Left ventricle myocardium inferior (tissue), 1 donor: Measurements from ENCODE around the gene DST. TPM values are rescaled to one million over a fixed set of nuclear protein-coding genes. Genes with fewer than 3 reads are reported as not detected.
"Not testable (repeated sequence)": the region's sequence is repeated elsewhere in the genome, so short reads cannot be mapped to it uniquely, and the experiment has no call there.

Source experiments
- DNase-seq: peaks from one replicate; pipeline ENCODE4 v3.0.0-alpha.2; 2020
- H3K27ac ChIP-seq: fragments of 200-600 bp; replicated peaks from 2 replicates; pipeline ENCODE4 v1.8.0; 2021
- H3K27me3 ChIP-seq: fragments of 200-600 bp; 2 replicates; pipeline ENCODE4 v1.8.0; 2021; ENCODE audit warnings: low read depth
- H3K36me3 ChIP-seq: fragments of 200-600 bp; 2 replicates; pipeline ENCODE4 v1.8.0; 2021
- H3K4me1 ChIP-seq: fragments of 200-600 bp; 2 replicates; pipeline ENCODE4 v1.8.0; 2021
- H3K4me3 ChIP-seq: fragments of 200-600 bp; 2 replicates; pipeline ENCODE4 v1.8.0; 2021; ENCODE audit warnings: mild to moderate bottlenecking, moderate library complexity
- H3K9me3 ChIP-seq: fragments of 200-600 bp; replicated peaks from 2 replicates; pipeline ENCODE4 v1.8.0; 2021
- intact Hi-C: fragments of 100-400 bp; cut with micrococcal nuclease; formaldehyde crosslinking; loops from one replicate; pipeline ENCODE4 v1.11.0; 2022
- total RNA-seq: library from RNA; stranded (reverse); fragmentation: NEBNext Ultra II Directional; extraction: Animal tissue kit (Norgen Biotek cat#: 25700); gene quantifications from one replicate; pipeline ENCODE4 v1.2.1, GENCODE V29; 2021
- TF ChIP-seq, protein P1 (sequence below): fragments of 200-600 bp; IDR thresholded peaks from 2 replicates; pipeline ENCODE4 v1.8.0; 2021; ENCODE audit warnings: antibody characterized with exemption, mild to moderate bottlenecking, borderline replicate concordance
- donor health status: DM: no; HTN: yes; CAD: no; lungs with severe emphysema.

DST gene
- total RNA-seq, 1 donor from 2014 or later: 331 TPM

DNA sequence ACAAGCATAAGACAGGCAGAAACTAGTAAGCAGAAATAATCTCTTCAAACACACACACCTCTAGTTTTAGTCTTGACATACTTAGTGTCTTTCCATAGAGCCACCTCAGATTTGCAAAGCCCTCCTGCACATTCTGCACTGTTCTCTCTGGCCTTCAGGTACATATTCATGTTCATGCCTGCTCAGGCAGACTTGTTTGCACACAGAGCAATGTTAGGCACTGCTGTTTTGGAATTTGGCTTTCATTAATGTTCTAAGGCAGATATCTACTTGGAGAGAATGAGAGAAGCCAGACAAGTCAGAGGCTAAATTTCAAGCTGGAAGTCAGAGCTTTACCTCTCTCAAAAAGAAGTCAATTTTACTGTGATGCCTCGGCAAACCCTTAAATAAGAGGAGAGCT lies 21.3 kb upstream of the DST start:
- intact Hi-C loops: no loop called here
- no peak for DNase-seq
- Histone ChIP-seq H3K27me3 (no peaks in the 10 kb centered on the region), H3K36me3 (peaks cover 3% of the 10 kb centered on the region), H3K4me1 (peaks cover 68% of the 10 kb centered on the region), H3K27ac (peak overlapping the region; percentile 64), H3K9me3 (no peaks in the 10 kb centered on the region), H3K4me3 (no peak overlapping the region)
- TF ChIP-seq, protein P1, sequence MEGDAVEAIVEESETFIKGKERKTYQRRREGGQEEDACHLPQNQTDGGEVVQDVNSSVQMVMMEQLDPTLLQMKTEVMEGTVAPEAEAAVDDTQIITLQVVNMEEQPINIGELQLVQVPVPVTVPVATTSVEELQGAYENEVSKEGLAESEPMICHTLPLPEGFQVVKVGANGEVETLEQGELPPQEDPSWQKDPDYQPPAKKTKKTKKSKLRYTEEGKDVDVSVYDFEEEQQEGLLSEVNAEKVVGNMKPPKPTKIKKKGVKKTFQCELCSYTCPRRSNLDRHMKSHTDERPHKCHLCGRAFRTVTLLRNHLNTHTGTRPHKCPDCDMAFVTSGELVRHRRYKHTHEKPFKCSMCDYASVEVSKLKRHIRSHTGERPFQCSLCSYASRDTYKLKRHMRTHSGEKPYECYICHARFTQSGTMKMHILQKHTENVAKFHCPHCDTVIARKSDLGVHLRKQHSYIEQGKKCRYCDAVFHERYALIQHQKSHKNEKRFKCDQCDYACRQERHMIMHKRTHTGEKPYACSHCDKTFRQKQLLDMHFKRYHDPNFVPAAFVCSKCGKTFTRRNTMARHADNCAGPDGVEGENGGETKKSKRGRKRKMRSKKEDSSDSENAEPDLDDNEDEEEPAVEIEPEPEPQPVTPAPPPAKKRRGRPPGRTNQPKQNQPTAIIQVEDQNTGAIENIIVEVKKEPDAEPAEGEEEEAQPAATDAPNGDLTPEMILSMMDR: no peak

DNA sequence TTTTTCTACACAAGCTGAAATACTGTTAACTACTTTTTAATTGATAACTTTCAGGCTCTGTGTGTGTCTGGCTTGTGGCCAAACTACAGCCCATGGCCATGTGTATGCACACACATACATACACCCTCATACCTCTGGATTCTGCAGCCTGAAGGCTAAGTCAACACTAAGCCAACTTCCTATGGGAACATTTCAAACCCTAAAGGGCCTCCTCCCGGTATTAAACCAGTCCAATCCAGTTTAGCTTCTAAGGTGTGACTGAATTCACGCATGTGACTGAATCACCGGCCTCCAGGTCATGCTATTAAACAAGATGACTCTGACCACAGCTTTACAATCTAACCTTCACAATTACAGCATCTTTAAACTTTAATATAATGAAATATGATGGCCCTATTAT lies 20.7 kb upstream of the DST start:
- Histone ChIP-seq H3K27ac (peak overlapping the region; percentile 64), H3K9me3 (no peaks in the 10 kb centered on the region), H3K4me3 (no peak overlapping the region), H3K36me3 (no peaks in the 10 kb centered on the region), H3K27me3 (no peaks in the 10 kb centered on the region), H3K4me1 (peaks cover 68% of the 10 kb centered on the region)
- no peak for DNase-seq
- TF ChIP-seq, protein P1: no peak
- intact Hi-C loops: no loop called here

DNA sequence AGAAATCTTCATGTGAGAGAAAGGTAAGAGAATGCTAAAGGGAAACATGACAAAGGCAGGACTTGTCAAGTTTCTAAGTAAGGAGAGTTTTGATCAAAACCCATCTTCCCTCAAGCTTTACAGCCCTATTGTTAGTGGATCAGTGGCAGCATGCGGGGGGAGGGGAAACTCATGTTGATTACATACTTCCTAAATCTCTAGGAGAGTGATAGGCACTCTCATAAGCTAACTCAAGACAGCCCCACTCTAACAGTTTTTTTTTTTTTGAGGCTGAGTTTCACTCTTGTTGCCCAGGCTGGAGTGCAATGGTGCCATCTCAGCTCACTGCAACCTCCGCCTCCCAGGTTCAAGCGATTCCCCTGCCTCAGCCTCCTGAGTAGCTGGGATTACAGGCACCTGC lies 18.6 kb upstream of the DST start:
- DNase-seq, H3K27me3 ChIP-seq, H3K9me3 ChIP-seq, intact Hi-C loops, H3K36me3 ChIP-seq, H3K4me3 ChIP-seq, H3K27ac ChIP-seq: not testable (repeated sequence)
- peaks cover 67% of the 10 kb centered on the region for H3K4me1 ChIP-seq

DNA sequence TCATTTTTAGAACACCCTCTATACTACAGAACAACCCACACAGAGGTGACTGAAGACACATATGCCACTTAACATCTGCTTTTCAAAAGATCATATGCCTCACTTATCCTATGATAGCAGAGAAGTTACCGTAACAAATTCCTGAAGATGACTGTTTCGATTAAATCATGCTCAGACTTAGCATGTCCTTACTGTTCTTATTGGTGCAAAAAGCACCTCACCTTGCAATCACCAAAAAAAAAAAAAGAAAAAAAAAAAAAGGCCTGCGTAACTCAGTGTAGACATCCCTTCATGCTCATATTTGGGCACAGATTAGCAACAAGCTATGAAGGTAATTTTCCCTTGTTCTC lies 17.7 kb upstream of the DST start:
- Histone ChIP-seq H3K4me3 (no peak overlapping the region), H3K4me1 (peaks cover 74% of the 10 kb centered on the region), H3K9me3 (no peaks in the 10 kb centered on the region), H3K27ac (peak overlapping the region; percentile 13), H3K36me3 (no peaks in the 10 kb centered on the region), H3K27me3 (no peaks in the 10 kb centered on the region)
- TF ChIP-seq, protein P1: no peak
- no peak for DNase-seq
- intact Hi-C loops: no loop called here

DNA sequence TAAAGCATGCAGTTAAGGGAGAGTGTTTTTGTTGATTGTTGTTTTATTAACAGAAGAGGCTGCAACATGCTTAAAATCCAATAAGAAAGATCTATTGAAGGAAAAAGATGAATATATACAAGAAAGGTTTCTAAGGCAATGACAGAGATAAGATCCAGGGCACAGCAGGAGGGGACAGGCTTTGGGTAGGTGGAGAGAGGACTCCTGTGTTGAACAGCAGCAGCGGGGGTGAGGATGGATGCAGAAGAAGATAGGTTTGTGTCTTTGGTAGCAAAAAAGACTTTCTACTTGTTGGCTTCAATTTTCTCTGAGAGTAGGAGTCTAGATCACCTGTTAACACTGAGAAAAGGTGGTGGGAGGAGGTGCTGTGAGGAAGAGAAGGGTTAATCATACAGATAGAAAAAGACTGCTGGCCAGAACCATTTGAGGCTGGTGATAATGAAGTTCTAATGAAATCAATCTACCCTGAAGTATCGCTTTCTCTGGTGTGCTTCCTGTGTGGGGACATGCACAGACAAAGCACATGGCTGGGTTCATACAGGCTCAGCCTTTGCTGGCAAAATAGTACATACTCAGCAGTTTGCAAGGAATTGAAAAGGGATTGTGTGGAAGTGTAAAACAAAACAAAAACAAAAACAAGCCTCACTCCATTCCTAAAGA lies 17.2 kb upstream of the DST start:
- Histone ChIP-seq H3K36me3 (no peaks in the 10 kb centered on the region), H3K27me3 (no peaks in the 10 kb centered on the region), H3K27ac (peak overlapping the region; percentile 13), H3K4me3 (no peak overlapping the region), H3K4me1 (peaks cover 74% of the 10 kb centered on the region), H3K9me3 (no peaks in the 10 kb centered on the region)
- DNase-seq: no peak
- intact Hi-C loops: no loop called here
- TF ChIP-seq, protein P1: no peak

DNA sequence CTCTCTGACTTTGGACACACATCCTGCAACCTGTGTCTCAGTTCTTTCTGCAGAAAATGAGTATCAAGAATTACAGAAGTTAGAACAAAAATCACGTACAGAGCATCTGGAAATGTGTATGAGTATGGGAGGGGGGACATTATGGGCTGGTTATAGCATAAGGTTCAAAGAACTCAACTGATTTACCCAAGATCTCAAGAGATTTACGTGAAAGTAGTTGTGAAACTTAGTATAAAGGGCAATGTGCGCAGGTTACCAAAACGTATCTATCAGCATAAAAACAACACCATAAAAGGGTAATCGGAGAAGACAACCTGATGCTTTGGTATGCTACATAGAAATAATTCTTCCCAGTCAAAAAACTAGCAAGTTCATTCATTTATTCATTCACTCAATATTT lies 15.6 kb upstream of the DST start:
- Histone ChIP-seq H3K27ac (no peak overlapping the region), H3K27me3 (no peaks in the 10 kb centered on the region), H3K9me3 (no peaks in the 10 kb centered on the region), H3K36me3 (no peaks in the 10 kb centered on the region), H3K4me3 (no peak overlapping the region), H3K4me1 (peaks cover 71% of the 10 kb centered on the region)
- DNase-seq: no peak
- intact Hi-C loops: no loop called here
- TF ChIP-seq, protein P1: no peak
